Measurements from ENCODE around the gene ARID1B.

DNA sequence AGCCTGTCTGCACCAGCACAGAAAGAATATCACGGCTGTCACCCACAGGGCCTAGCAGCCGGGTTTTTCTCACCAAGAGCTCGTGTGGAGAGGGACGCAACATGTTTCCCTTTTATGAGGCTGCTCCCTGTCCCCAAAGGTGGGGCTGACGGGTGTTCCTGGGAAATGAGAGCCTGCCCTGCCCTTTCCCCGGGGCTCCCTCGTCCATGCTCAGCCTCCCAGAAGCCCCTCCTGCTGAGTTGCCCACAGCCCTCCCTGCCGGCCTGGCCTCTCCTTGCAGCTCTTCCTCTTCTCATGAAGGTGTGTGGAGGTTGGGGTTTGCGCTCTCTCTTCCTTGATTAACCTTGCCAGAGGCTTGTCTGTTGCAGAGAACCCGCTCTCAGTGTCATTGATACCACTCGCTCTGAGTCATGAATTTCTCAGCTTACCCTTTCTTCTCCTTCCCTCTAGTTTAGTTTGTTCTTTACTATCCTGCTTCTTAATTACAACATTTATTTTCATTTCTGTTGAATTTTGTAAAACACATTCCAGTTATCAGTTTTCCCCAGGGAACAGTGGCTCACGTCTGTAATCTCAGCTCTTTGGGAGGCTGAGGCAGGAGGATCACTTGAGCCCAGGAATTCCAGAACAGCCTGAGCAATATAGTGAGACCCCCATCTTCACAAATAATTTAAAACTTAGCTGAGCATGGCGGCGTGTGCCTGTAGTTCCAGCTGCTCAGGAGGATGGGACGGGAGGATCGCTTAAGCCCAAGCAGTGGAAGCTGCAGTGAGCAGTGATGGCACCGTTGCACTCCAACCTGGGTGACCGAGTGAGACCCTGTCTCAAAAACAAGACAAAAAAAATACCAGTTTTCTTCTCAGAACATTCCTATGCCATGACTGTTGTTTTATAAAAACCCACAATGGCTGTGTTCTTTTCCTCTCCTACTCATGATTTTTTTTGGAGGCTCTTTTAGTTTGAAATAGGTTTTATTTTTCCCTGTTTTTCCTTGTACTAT is 442.3 kb downstream of the ARID1B start:
- TF ChIP-seq, protein P1, sequence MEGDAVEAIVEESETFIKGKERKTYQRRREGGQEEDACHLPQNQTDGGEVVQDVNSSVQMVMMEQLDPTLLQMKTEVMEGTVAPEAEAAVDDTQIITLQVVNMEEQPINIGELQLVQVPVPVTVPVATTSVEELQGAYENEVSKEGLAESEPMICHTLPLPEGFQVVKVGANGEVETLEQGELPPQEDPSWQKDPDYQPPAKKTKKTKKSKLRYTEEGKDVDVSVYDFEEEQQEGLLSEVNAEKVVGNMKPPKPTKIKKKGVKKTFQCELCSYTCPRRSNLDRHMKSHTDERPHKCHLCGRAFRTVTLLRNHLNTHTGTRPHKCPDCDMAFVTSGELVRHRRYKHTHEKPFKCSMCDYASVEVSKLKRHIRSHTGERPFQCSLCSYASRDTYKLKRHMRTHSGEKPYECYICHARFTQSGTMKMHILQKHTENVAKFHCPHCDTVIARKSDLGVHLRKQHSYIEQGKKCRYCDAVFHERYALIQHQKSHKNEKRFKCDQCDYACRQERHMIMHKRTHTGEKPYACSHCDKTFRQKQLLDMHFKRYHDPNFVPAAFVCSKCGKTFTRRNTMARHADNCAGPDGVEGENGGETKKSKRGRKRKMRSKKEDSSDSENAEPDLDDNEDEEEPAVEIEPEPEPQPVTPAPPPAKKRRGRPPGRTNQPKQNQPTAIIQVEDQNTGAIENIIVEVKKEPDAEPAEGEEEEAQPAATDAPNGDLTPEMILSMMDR (IDR thresholded peaks at IDR 0.05), result no peak
- TF ChIP-seq POLR2AphosphoS5 (IDR thresholded peaks at IDR 0.05), result no peak

Measured in prostate gland (tissue), 2 donors.